Progenitor cell of endocrine pancreas (in vitro differentiated cells): Measurements from ENCODE around the gene TOMM70. TPM values are rescaled to one million over a fixed set of nuclear protein-coding genes. Genes with fewer than 3 reads are reported as not detected.
"Not testable (repeated sequence)": the region's sequence is repeated elsewhere in the genome, so short reads cannot be mapped to it uniquely, and the experiment has no call there.

Experiments
- DNase-seq: peaks from one replicate; pipeline ENCODE4 v3.0.0; 2021; ENCODE audit warnings: low spot score; ENCODE audit not compliant: unreplicated experiment
- H3K27ac Mint-ChIP-seq: 2 replicates; pipeline ENCODE4 v1.8.0; 2021; ENCODE audit warnings: mild to moderate bottlenecking, moderate library complexity, mixed read lengths
- H3K27me3 Mint-ChIP-seq: 2 replicates; pipeline ENCODE4 v1.8.0; 2021; ENCODE audit warnings: mixed read lengths
- H3K36me3 Mint-ChIP-seq: 2 replicates; pipeline ENCODE4 v1.8.0; 2022; ENCODE audit warnings: mixed read lengths; ENCODE audit not compliant: insufficient read depth
- H3K4me1 Mint-ChIP-seq: 2 replicates; pipeline ENCODE4 v1.8.0; 2021; ENCODE audit warnings: low read depth, mixed read lengths
- H3K4me3 Mint-ChIP-seq: 2 replicates; pipeline ENCODE4 v1.8.0; 2021; ENCODE audit warnings: low read depth, mild to moderate bottlenecking, moderate library complexity, mixed read lengths
- H3K9me3 Mint-ChIP-seq: 2 replicates; pipeline ENCODE4 v1.8.0; 2021; ENCODE audit warnings: low read depth, mixed read lengths
- CTCF ChIP-seq: fragments of 200-600 bp; sonication (generic); IDR thresholded peaks from one replicate; pipeline ENCODE4 v1.5.0; 2021; ENCODE audit warnings: antibody characterized with exemption, mild to moderate bottlenecking; ENCODE audit not compliant: unreplicated experiment
- total RNA-seq: library from RNA; stranded (reverse); gene quantifications from 2 replicates; pipeline ENCODE4 v1.2.1, GENCODE V29; 2021

The TOMM70 gene
- total RNA-seq, 1 donor from 2014 or later, result 41.8 TPM

- H3K4me1 Mint-ChIP-seq, result peaks cover 7% of the 10 kb centered on the region
- peaks cover 18% of the 10 kb centered on the region for H3K36me3 Mint-ChIP-seq
- H3K27me3 Mint-ChIP-seq, result no peaks in the 10 kb centered on the region
Measured at GRCh38 chr3:100340527-100340926, 60.4 kb downstream of the TOMM70 start.

GRCh38 chr3:100339786-100340185, 61.1 kb downstream of the TOMM70 start:
- Mint-ChIP-seq H3K4me1 (peaks cover 13% of the 10 kb centered on the region), H3K27me3 (no peaks in the 10 kb centered on the region), H3K36me3 (peaks cover 16% of the 10 kb centered on the region), H3K9me3 (no peaks in the 10 kb centered on the region), H3K4me3 (no peak overlapping the region), H3K27ac (no peak overlapping the region)
- no peak for DNase-seq
- TF ChIP-seq CTCF, result no peak

More at GRCh38 chr3:100340527-100340926, 60.4 kb downstream of the TOMM70 start:
- no peak overlapping the region for H3K4me3 Mint-ChIP-seq
- TF ChIP-seq CTCF, result no peak
- no peaks in the 10 kb centered on the region for H3K9me3 Mint-ChIP-seq
- no peak for DNase-seq
- no peak overlapping the region for H3K27ac Mint-ChIP-seq

- DNase-seq, result no peak
- H3K9me3 Mint-ChIP-seq, result no peaks in the 10 kb centered on the region
- peaks cover 14% of the 10 kb centered on the region for H3K36me3 Mint-ChIP-seq
- H3K4me3 Mint-ChIP-seq, result no peak overlapping the region
- peaks cover 15% of the 10 kb centered on the region for H3K4me1 Mint-ChIP-seq
- no peaks in the 10 kb centered on the region for H3K27me3 Mint-ChIP-seq
- H3K27ac Mint-ChIP-seq, result peak overlapping the region; percentile 17
- TF ChIP-seq CTCF, result no peak
Measured at GRCh38 chr3:100338911-100339310, 62.0 kb downstream of the TOMM70 start.

- Mint-ChIP-seq H3K4me1 (peaks cover 18% of the 10 kb centered on the region), H3K4me3 (peak overlapping the region; percentile 94)
- H3K36me3 Mint-ChIP-seq, H3K27me3 Mint-ChIP-seq, H3K9me3 Mint-ChIP-seq, DNase-seq, H3K27ac Mint-ChIP-seq: not testable (repeated sequence)
Measured at GRCh38 chr3:100336229-100336628, 64.7 kb downstream of the TOMM70 start.

GRCh38 chr3:100335434-100335833, 65.5 kb downstream of the TOMM70 start:
- TF ChIP-seq CTCF, result no peak
- H3K4me1 Mint-ChIP-seq, result peaks cover 20% of the 10 kb centered on the region
- H3K36me3 Mint-ChIP-seq, result no peaks in the 10 kb centered on the region
- DNase-seq, result no peak
- no peaks in the 10 kb centered on the region for H3K9me3 Mint-ChIP-seq
- H3K27me3 Mint-ChIP-seq, result peaks cover 3% of the 10 kb centered on the region
- H3K27ac Mint-ChIP-seq, result peak overlapping the region; percentile 95
- peak overlapping the region; percentile 94 for H3K4me3 Mint-ChIP-seq

GRCh38 chr3:100334488-100335351, 66.2 kb downstream of the TOMM70 start, which contains the start of gene NIT2:
Gene NIT2, plus strand, starts transcription at chr3:100334757. Its CDS starts 35 bp downstream, at chr3:100334792.
- peak; percentile 74 for DNase-seq
- Mint-ChIP-seq H3K9me3 (no peaks in the 10 kb centered on the region), H3K36me3 (no peaks in the 10 kb centered on the region), H3K27ac (peak within 1 kb of the TSS; percentile 96), H3K4me3 (peak within 1 kb of the TSS; percentile 94), H3K4me1 (peaks cover 22% of the 10 kb centered on the region), H3K27me3 (peaks cover 3% of the 10 kb centered on the region)
- no peak for TF ChIP-seq CTCF
